ENCODE results near the gene TCF20.

GRCh38 chr22:42296381-42296853, 26.0 kb upstream of the TCF20 start:
- no peak for TF ChIP-seq CTCF (IDR thresholded peaks at IDR 0.05)
- no peak for TF ChIP-seq POLR2A (IDR thresholded peaks at IDR 0.05)

Data from right lobe of liver (tissue), 4 donors.